GM21423 (cell line): Measurements from ENCODE around the gene PCDHGA9.
A peak's percentile ranks its signal among the peaks of the same experiment; 100 is the strongest.
"Not testable (repeated sequence)": the region's sequence is repeated elsewhere in the genome, so short reads cannot be mapped to it uniquely, and the experiment has no call there.

Source experiments
- ATAC-seq: cut with Tn5 transposase; IDR thresholded peaks from one replicate; pipeline ENCODE4 v1.9.1; 2021; ENCODE audit warnings: mild to moderate bottlenecking, moderate library complexity; ENCODE audit not compliant: unreplicated experiment

PCDHGA9 gene

DNA sequence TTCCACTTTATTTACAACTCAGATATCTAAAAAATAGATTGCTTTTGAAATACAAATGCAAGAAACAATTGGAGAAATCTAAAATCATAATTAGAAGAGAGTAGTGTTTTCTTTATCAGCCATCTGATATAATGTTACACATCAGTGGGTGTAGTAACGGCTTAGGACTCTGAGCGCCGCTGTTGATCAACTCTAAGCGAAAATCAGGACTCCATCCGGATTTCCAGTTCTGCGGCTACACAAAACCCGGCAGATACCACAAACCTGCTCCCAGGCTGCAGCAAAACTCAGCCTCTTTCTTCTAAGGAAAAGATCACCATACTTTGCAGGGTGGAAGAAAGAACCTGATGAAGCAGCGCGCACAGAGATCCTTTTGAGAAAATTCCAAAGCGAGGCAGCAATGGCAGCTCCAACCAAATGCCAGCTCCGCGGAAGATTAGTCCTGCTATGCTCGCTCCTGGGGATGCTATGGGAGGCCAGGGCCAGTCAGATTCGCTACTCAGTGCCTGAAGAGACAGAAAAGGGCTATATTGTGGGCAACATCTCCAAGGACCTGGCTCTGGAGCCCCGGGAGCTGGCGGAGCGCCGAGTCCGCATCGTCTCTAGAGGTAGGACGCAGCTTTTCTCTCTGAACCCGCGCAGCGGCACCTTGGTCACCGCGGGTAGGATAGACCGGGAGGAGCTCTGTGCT lies at the start of gene PCDHGA9:
PCDHGA9 (plus strand) TSS at position 226 of the 691 bp plus-strand sequence; CDS start at position 401, 175 bp downstream.
- no peak for ATAC-seq

DNA sequence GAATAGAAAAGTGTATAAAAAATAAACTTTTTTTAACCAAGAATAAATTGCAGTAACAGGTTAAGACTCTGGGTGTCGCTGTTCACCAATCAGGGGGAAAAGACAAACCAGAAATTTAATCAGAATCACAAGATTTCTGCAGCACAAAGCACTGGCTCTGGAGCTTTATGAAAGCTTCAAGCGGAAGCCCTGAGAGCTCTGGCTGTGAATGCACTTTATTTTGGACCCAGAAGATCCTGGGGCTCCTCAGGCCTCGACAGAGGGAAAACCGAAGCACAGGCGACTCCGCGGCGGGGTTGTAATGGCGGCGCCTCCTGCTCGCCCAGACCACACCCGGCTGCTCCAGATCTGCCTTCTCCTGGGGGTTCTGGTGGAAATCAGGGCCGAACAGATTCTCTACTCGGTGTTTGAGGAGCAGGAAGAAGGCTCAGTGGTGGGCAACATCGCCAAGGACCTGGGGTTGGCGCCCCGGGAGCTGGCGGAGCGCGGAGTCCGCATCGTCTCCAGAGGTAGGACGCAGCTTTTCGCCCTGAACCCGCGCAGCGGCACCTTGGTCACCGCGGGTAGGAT lies 47.6 kb upstream of the PCDHGA9 start, which contains the start of gene PCDHGA4:
PCDHGA4 (plus strand) TSS at position 122 of the 570 bp plus-strand sequence; CDS start at position 209, 87 bp downstream.
- ATAC-seq, result no peak

DNA sequence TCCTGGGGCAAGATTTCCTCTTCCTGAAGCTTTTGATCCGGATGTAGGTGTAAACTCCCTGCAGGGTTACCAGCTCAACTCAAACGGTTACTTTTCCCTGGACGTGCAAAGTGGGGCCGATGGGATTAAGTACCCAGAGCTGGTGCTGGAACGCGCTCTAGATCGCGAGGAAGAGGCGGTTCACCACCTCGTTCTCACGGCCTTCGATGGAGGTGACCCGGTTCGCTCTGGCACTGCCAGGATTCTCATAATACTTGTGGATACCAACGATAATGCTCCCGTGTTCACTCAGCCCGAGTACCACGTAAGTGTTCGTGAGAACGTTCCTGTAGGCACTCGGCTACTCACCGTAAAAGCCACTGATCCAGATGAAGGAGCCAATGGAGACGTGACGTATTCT lies 46.9 kb upstream of the PCDHGA9 start:
- ATAC-seq, result no peak

DNA sequence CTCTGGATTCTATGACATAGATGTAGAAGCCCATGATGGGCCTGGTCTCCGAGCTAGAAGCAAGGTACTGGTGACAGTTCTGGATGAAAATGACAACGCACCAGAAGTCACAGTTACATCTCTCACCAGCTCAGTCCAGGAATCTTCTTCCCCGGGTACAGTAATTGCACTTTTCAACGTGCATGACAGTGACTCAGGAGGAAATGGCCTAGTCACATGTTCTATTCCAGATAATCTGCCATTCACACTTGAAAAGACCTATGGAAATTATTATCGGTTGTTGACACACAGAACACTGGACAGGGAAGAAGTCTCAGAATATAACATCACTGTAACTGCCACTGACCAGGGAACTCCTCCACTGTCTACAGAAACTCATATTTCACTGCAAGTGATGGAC lies 46.4 kb upstream of the PCDHGA9 start:
- no peak for ATAC-seq

DNA sequence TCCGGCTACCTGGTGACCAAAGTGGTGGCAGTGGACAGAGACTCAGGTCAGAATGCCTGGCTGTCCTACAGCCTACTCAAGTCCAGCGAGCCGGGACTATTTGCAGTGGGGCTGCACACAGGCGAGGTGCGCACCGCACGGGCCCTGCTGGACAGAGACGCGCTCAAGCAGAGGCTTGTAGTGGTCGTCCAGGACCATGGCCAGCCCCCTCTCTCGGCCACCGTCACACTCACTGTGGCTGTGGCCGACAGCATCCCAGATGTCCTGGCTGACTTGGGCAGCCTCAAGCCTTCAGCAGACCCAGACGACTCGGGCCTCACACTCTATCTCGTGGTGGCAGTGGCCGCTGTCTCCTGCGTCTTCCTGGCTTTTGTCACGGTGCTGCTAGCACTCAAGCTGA lies 45.6 kb upstream of the PCDHGA9 start:
- ATAC-seq, result no peak

DNA sequence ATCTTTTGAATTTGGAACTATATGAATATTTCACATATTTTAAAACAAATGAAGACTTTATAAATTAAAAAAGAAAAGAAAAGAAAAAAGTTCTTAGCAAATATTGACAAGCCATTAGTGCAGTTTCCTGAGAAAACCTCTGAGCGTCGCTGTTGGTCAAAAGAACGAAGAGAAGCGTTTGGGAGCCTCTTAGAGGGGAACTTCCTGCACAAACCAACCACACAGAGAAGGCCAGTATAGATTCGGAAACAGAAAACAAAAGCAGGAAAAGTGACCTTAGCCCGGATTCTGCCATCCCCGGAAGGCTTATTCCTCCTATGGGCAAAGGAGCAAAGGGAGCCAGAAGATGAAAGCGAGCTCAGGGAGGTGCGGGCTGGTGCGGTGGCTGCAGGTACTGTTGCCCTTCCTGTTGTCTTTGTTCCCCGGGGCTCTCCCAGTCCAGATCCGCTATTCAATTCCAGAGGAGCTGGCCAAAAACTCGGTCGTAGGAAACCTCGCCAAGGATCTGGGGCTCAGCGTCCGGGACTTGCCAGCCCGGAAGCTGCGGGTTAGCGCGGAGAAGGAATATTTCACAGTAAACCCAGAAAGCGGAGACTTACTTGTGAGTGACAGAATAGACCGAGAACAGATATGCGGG lies 42.7 kb upstream of the PCDHGA9 start, which contains the start of gene PCDHGB2:
PCDHGB2 (plus strand) TSS at position 205 of the 637 bp plus-strand sequence; CDS start at position 347, 142 bp downstream.
- ATAC-seq, result peak; percentile 63

DNA sequence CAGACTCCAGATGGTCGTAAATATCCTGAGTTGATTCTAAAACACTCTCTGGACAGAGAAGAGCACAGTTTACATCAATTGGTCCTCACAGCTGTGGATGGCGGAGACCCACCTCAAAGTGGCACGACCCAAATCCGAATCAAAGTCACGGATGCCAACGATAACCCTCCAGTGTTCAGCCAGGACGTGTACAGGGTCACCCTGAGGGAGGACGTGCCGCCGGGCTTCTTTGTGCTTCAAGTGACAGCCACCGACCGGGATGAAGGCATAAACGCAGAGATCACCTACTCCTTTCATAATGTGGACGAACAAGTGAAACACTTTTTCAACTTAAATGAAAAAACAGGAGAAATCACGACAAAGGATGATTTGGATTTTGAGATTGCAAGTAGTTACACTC lies 41.9 kb upstream of the PCDHGA9 start:
- ATAC-seq, result no peak

DNA sequence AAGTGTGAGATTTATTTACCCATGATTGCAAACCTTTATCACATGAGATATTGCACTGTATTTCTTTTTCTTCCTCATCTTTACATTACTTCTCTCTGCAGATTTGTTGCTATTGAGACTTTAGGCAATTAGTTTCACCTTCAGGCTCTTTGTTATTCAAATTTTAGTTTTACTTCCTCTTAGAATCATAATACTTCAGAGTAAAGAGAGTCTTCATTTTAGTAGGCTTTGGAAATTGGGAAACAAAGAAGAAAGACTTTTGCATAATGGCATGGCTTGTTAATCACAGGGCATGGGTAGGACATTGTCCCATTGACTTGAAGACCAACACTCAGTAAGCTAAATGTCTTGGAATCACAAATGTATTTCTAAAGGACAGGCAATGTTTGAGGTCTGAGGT lies 39.9 kb upstream of the PCDHGA9 start:
- ATAC-seq, result no peak

DNA sequence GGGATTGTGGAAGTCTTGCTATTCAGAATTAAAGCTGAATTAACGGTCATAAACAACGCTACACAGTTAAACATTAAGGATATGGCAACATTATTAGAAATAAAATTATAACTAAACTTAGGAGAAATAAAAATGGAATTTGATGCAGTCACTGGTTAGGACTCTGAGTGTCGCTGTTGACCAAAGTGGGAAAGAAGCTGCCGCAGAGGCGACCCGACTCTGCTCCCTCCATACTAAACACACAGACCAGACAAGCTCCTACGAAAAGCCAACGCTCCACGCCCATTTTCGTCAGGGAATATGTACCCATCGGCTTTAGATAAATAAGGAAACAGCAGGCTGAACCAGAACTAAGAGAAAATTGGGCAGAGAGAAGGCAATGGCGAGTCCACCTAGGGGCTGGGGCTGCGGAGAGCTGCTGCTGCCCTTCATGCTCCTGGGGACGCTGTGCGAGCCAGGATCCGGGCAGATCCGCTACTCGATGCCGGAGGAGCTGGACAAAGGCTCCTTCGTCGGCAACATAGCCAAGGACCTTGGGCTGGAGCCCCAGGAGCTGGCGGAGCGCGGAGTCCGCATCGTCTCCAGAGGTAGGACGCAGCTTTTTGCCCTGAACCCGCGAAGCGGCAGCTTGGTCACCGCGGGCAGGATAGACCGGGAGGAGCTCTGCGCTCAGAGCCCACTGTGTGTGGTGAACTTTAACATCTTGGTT lies 38.5 kb upstream of the PCDHGA9 start, which contains the start of gene PCDHGA5:
PCDHGA5 (plus strand) TSS at position 211 of the 709 bp plus-strand sequence; CDS start at position 380, 169 bp downstream.
- ATAC-seq, result no peak

DNA sequence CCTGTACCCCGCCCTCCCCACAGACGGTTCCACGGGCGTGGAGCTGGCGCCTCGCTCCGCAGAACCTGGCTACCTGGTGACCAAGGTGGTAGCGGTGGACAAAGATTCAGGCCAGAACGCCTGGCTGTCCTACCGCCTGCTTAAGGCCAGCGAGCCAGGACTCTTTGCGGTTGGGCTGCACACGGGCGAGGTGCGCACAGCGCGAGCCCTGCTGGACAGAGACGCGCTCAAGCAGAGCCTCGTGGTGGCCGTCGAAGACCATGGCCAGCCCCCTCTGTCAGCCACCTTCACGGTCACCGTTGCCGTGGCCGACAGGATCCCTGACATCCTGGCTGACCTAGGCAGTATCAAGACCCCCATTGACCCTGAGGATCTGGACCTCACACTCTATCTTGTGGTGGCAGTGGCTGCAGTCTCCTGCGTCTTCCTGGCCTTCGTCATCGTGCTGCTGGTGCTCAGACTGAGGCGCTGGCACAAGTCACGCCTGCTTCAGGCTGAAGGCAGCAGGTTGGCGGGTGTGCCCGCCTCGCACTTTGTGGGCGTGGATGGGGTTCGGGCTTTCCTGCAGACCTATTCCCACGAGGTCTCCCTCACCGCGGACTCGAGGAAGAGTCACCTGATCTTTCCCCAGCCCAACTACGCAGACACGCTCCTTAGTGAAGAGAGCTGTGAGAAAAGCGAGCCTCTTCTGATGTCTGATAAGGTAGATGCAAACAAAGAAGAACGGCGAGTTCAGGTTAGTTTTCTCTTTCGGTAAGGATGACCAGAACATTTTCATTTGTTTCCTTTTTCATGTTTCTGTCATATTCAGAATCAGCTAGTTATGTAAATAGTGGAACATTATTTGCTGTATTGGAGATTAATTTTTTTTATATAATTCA lies 36.3 kb upstream of the PCDHGA9 start:
- no peak for ATAC-seq

DNA sequence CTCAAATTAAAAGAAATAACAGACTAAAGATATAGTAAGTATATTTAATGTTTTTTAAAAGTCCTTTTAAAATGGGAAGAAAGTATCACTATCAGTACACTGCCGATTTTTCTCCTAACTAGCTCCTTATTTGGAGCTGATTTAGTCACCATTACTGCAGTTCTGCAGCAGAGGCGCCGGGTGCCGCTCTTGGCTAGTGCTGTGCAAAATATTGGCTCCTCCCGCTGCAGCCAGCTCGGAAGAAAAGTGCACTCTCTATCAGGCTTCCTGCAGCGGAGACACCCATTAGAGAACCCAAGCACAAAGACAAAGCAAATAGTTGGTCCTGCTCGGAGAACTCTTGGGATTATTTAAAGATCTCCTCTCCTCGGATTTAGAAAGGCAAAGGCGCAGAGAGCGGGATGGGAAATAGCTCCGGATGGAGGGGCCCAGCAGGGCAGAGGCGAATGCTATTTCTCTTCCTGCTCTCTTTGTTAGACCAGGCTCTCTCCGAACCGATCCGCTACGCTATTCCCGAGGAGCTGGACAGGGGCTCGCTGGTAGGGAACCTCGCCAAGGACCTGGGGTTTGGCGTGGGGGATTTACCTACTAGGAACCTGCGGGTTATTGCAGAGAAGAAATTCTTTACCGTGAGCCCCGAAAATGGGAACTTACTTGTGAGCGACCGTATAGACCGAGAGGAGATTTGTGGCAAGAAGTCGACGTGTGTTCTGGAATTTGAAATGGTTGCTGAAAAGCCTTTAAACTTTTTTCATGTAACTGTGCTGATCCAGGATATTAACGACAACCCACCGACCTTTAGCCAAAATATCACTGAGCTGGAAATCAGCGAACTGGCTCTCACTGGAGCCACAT lies 32.4 kb upstream of the PCDHGA9 start, which contains the start of gene PCDHGB3:
PCDHGB3 (plus strand) TSS at position 249 of the 855 bp plus-strand sequence; CDS start at position 402, 153 bp downstream.
- ATAC-seq, result peak; percentile 94

DNA sequence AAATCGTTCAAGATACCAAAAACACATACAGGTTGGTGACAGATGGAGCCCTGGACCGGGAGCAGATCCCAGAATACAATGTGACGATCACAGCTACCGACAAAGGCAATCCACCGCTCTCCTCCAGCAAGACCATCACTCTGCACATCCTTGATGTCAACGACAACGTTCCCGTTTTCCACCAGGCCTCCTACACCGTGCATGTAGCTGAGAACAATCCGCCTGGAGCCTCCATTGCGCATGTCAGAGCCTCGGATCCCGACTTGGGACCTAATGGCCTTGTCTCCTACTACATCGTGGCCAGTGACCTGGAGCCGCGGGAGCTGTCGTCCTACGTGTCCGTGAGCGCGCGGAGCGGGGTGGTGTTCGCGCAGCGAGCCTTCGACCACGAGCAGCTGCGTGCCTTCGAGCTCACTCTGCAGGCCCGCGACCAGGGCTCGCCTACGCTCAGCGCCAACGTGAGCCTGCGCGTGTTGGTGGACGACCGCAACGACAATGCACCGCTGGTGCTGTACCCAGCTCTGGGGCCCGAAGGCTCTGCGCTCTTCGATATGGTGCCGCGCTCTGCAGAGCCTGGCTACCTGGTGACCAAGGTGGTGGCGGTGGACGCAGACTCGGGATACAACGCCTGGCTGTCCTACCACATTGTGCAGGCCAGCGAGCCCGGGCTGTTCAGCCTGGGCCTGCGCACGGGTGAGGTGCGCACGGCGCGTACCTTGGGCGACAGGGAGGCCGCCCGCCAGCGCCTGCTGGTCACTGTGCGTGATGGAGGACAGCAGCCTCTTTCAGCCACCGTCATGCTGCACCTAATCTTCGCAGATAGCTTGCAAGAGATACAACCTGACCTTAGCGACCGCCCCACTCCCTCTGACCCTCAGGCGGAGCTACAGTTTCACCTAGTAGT lies 30.8 kb upstream of the PCDHGA9 start:
- no peak for ATAC-seq

DNA sequence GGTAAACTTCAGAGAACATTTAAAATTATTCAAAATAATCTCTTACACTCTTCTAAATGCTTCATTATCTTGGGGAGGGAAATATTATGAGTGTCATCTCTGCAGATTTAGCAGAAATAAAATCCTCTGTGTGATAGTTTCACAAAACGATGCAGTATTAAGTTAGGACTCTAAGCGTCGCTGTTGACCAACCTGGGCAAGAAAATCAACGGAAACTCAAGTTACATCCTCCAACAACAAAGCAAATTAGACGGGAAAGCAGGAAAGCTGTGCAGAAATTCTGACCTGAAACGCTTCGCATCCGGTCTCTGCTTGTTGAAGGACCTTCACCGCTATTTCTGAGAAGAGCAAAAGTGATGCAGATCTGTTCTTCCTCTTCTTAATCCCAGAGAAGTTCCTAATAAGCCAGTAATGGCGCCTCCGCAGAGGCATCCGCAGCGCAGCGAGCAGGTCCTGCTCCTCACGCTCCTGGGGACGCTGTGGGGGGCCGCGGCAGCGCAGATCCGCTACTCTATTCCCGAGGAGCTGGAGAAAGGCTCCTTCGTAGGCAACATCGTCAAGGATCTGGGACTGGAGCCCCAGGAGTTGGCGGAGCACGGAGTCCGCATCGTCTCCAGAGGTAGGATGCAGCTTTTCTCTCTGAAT lies 28.8 kb upstream of the PCDHGA9 start, which contains the start of gene PCDHGA6:
PCDHGA6 (plus strand) TSS at position 219 of the 645 bp plus-strand sequence; CDS start at position 412, 193 bp downstream.
- ATAC-seq, result no peak

DNA sequence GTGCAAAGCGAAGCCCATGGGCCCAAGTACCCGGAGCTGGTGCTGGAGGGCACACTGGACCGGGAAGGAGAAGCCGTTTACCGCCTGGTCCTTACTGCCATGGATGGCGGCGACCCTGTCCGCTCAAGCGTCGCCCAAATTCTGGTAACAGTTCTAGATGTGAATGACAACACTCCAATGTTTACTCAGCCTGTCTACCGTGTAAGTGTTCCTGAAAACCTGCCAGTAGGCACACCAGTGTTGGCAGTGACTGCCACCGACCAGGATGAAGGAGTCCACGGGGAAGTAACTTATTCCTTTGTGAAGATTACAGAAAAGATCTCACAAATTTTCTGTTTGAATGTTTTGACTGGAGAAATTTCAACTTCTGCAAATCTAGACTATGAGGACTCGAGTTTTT lies 28.0 kb upstream of the PCDHGA9 start:
- ATAC-seq, result no peak

DNA sequence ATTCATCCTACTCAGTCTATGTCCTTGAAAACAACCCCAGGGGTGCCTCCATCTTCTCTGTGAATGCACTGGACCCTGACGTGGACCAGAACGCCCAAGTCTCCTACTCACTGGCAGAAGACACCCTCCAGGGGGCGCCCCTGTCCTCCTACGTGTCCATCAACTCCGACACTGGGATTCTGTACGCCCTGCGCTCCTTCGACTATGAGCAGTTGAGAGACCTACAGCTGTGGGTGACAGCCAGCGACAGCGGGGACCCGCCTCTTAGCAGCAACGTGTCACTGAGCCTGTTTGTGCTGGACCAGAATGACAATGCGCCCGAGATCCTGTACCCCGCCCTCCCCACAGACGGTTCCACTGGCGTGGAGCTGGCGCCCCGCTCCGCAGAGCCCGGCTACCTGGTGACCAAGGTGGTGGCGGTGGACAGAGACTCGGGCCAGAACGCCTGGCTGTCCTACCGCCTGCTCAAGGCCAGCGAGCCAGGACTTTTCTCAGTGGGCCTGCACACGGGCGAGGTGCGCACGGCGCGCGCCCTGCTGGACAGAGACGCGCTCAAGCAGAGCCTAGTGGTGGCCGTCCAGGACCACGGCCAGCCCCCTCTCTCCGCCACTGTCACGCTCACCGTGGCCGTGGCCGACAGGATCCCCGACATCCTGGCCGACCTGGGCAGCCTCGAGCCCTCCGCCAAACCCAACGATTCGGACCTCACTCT lies 27.0 kb upstream of the PCDHGA9 start:
- not testable (repeated sequence) for ATAC-seq

DNA sequence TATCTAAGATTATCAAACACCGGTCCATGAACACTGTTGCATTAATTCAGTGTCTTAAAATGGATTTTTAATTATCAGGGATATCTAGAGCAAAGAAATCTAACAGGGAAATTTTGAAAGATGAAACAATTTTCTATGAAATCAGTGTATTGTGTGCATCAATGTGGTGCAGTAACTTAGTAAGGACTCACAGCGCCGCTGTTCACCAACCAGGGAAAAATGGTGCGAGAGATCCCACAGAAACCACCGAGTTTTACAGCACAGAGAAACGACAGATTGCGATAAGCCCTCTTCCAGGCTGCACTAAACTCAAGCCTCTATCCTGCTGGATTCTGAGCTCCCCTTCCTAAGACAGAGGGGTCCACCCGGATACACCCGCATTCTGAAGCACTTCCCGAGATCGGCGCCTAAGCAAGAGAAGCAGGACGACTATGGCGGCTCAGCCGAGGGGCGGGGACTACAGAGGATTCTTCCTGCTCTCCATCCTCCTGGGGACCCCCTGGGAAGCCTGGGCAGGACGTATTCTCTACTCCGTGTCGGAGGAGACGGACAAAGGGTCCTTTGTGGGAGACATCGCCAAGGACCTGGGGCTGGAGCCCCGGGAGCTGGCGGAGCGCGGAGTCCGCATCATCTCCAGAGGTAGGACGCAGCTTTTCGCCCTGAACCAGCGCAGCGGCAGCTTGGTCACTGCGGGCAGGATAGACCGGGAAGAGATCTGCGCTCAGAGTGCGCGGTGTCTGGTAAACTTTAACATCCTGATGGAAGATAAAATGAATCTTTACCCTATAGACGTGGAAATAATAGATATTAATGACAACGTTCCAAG lies 19.9 kb upstream of the PCDHGA9 start, which contains the start of gene PCDHGA7:
PCDHGA7 (plus strand) TSS at position 274 of the 826 bp plus-strand sequence; CDS start at position 432, 158 bp downstream.
- no peak for ATAC-seq
